ENCODE measurements around the gene UBASH3A.

Gene UBASH3A

DNA sequence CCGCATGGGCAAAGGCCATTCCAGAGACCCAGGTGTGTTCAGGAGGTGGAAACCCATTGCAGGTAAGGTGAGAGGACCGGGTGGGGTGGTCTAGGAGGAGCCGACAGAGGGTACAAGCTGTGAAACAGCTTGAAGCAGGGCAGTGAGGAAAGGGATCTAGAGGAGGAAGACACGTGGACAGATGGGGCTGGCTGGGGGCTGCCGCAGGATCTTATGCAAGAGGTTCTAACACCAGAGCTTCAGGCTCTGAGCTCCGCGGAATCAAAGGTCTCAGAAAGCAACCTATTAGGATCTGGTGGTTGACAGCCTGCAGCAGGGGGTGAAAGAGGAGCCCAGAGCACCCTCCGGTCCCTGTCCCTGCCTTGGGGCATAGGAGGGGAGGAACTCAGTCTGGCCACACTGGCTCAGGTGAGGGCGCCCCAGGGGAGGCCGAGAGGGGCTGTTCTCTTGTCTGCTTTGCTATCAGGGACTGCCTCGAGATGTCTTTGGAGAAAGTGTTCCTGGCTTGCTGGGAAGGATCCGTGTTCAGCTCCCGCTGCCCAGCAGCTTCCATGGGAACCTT lies 39.3 kb upstream of the UBASH3A start:
- Histone ChIP-seq H3K27ac (ENCODE audit: low read length) (no peak overlapping the region), H3K9ac (ENCODE audit: low read depth, low read length) (no peak overlapping the region), H3K4me1 (ENCODE audit: insufficient read depth, low read length) (no peaks in the 10 kb centered on the region), H3K4me3 (ENCODE audit: low read length) (no peak overlapping the region), H3K9me3 (ENCODE audit: insufficient read depth, low read depth, low read length) (peaks cover 7% of the 10 kb centered on the region), H3K27me3 (ENCODE audit: insufficient read depth, low read length) (no peaks in the 10 kb centered on the region), H3K36me3 (ENCODE audit: insufficient read depth, low read depth, low read length) (no peaks in the 10 kb centered on the region)

DNA sequence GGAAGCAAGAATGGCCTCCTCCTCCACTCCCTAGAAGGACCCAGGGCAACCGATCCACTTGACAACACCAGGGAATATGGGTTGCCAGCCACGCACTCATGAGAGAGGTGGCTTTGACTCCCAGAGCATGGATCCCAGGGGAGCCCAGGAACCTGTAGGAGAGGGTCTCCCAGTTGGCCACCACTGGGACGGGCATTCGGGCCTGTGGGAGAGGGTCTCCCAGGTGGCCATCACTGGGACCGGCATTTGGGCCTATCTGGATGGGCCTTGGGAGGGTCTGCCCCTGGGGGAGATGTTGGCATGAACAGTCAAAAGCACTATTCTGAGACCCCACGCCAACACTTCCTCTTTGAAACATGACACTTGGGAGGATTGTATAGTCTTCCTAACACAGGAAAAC lies 37.9 kb upstream of the UBASH3A start:
- H3K9ac ChIP-seq (ENCODE audit: low read depth, low read length) = no peak overlapping the region
- no peaks in the 10 kb centered on the region for H3K4me1 ChIP-seq (ENCODE audit: insufficient read depth, low read length)
- no peak overlapping the region for H3K4me3 ChIP-seq (ENCODE audit: low read length)
- H3K36me3 ChIP-seq (ENCODE audit: insufficient read depth, low read depth, low read length) = no peaks in the 10 kb centered on the region
- no peaks in the 10 kb centered on the region for H3K27me3 ChIP-seq (ENCODE audit: insufficient read depth, low read length)
- H3K27ac ChIP-seq (ENCODE audit: low read length) = no peak overlapping the region
- no peaks in the 10 kb centered on the region for H3K9me3 ChIP-seq (ENCODE audit: insufficient read depth, low read depth, low read length)

DNA sequence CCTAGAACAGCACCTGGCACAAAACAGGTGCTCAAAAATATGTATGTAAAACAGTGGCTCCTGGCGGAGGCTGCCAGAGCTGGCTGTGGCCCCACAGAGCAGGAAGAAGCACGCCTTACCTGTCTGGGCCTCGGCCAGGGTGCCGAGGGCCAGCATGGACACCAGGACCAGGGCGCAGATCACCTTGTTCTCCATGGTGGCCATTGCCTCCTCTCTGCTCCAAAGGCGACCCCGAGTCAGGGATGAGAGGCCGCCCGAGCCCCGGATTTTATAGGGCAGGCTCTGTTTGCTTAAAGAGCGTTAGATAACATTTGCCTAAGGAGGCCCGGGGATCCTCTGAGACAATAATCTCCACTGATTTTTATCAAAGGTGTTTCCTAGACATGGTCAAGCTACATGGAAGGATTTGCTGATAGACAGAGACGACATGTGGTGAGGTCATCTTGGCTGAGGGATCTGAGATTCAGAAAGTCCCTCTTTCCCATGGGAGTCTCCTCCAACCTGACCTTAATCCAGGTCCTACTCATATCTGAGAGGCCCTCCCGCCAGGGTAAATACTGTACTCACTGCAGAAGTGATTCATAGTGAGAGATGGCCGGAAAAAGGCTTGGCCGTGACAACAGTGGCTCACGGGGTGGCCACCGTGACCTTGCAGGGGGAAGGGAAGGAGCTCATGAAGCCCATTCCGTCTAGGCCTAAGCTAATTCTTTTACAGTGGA lies 37.3 kb upstream of the UBASH3A start, which contains the start of gene TFF1:
Gene TFF1 (minus strand): TSS at position 244 of the 719 bp plus-strand sequence. CDS start 40 bp downstream, at position 204.
- Histone ChIP-seq H3K4me3 (ENCODE audit: low read length) (no peak within 1 kb of the TSS), H3K9ac (ENCODE audit: low read depth, low read length) (no peak within 1 kb of the TSS), H3K4me1 (ENCODE audit: insufficient read depth, low read length) (no peaks in the 10 kb centered on the region), H3K9me3 (ENCODE audit: insufficient read depth, low read depth, low read length) (no peaks in the 10 kb centered on the region), H3K27ac (ENCODE audit: low read length) (no peak within 1 kb of the TSS), H3K27me3 (ENCODE audit: insufficient read depth, low read length) (no peaks in the 10 kb centered on the region), H3K36me3 (ENCODE audit: insufficient read depth, low read depth, low read length) (no peaks in the 10 kb centered on the region)

DNA sequence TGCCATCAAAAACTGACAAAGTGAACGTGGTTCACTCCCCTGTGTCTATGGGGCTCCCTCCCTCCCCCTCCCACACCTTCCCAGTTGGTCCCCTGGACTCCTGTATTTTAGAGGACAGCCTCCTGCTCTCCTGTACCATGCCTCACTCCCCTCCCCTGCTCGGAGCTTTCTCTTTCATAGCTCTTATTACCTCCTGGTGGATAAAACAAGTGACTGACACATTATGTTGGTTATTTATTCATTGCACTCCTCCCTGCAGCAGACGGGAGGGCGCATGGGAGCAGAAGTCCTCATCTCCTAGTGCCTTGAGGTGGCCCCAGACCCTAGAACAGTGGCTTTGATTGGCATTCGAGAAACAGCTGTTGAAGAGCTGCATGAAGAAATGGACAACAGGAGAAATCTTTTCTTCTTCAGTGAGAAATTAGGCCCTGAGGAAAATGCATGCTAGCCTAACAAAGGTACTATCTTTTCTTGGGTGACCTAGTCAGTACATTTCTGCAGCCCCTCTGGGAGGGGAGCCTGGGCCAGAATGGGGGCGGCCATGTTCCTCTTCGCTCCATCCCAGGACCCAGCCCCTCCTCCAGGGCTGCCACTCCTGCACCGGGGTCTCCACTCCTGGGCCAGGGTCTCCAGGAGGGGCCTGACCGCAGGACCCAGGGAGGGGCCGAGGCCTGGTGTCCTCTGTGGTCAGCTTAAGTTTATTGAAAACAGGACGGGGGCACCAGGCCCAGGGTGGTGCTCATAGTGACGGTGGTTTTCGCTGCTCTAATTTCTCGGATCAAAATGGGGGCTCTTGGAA lies 36.1 kb upstream of the UBASH3A start:
- no peak overlapping the region for H3K4me3 ChIP-seq (ENCODE audit: low read length)
- no peaks in the 10 kb centered on the region for H3K36me3 ChIP-seq (ENCODE audit: insufficient read depth, low read depth, low read length)

DNA sequence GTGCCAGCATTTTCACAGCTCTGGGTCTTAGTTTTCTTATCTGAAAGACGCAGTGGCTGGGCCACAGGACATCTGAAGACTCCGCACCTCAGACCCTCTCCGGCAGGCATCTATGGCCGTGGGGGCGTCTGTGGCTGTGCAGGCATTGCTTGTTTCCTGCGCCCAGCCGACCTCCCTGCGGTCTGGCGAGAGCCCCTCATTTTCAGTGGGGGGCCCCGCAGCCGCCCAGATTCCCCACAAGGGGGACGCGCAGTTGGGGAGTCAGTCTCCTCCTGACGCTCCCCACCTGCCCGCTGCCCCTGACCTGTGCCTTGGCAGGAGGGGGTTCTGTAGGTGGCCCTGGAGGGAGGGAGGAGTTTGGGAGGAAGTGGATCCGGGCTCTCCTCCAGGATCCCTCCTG lies 33.9 kb upstream of the UBASH3A start:
- Histone ChIP-seq H3K36me3 (ENCODE audit: insufficient read depth, low read depth, low read length) (no peaks in the 10 kb centered on the region), H3K27ac (ENCODE audit: low read length) (no peak overlapping the region), H3K9me3 (ENCODE audit: insufficient read depth, low read depth, low read length) (no peaks in the 10 kb centered on the region), H3K9ac (ENCODE audit: low read depth, low read length) (no peak overlapping the region), H3K4me1 (ENCODE audit: insufficient read depth, low read length) (no peaks in the 10 kb centered on the region), H3K4me3 (ENCODE audit: low read length) (no peak overlapping the region), H3K27me3 (ENCODE audit: insufficient read depth, low read length) (peaks cover 19% of the 10 kb centered on the region)

More for the DNA sequence above, 36.1 kb upstream of the UBASH3A start:
- Histone ChIP-seq H3K27me3 (ENCODE audit: insufficient read depth, low read length) (no peaks in the 10 kb centered on the region), H3K9ac (ENCODE audit: low read depth, low read length) (no peak overlapping the region), H3K4me1 (ENCODE audit: insufficient read depth, low read length) (no peaks in the 10 kb centered on the region), H3K27ac (ENCODE audit: low read length) (no peak overlapping the region), H3K9me3 (ENCODE audit: insufficient read depth, low read depth, low read length) (no peaks in the 10 kb centered on the region)

DNA sequence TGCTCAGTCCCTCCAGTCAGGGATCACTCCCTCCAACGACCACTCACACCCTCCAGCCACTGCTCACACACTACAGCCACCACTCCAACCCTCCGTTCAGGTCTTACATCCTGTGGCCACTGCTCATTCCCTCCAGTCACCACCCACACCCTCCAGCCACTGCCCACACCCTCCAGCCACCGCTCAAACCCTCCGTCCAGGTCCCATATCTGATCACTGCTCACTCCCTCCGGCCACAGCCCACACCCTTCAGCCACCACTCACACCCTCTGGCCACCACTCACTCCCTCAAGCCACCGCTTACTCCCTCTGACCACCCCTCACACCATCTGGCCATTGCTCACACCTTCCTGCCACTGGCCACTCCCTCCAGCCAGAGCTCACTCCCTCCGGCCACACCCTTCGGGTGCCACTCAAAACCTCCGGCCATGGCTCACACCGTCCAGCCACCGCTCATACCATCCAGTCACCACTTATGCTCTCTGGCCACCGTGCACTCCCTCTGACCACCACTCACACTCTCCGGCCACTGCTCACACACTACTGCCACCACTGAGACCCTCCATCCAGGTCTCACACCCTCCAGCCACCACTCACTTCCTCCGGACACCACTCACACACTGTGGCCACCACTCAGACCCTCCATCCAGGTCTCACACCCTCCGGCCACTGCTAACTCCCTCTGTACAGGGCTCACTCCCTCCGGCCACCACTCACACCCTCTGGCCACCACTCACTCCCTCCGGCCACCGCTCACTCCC lies 32.6 kb upstream of the UBASH3A start:
- Histone ChIP-seq H3K4me1 (ENCODE audit: insufficient read depth, low read length) (no peaks in the 10 kb centered on the region), H3K27ac (ENCODE audit: low read length) (no peak overlapping the region), H3K27me3 (ENCODE audit: insufficient read depth, low read length) (peaks cover 25% of the 10 kb centered on the region), H3K9me3 (ENCODE audit: insufficient read depth, low read depth, low read length) (no peaks in the 10 kb centered on the region), H3K4me3 (ENCODE audit: low read length) (no peak overlapping the region), H3K9ac (ENCODE audit: low read depth, low read length) (no peak overlapping the region), H3K36me3 (ENCODE audit: insufficient read depth, low read depth, low read length) (no peaks in the 10 kb centered on the region)

DNA sequence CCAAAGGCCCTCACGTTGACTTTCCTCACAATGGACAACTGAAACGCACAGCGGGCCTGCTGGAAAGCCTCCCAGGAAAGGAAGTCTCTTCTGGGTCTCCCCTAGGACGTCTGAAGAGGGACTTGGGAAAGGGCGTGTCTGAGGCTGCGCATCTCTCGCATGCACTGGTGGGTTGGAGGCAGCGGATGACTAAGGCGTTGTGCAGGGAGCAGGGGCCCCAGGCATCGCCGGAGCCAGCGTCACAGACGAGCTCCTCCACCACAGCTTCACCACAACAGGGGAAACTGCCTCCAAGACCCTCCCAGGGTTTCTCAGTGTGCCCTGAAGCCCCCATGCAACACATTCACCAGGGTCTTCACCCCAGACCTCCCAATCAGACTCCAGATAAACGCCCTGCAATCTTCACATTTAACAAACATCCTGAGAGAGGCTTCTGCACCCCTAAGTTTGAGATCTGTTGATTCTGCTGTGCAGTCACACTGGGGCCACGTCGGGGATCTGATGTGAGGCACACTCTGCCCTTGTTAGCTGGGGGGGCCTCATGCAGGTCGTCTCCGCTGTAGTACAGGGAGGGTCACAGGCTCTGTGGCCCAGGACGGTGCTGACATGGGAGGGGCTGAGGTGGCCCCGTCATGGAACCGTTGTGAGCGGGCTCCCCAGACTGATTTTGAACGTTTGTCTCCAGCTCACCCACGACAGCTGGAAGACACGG lies 30.4 kb upstream of the UBASH3A start:
- Histone ChIP-seq H3K27me3 (ENCODE audit: insufficient read depth, low read length) (peaks cover 25% of the 10 kb centered on the region), H3K4me3 (ENCODE audit: low read length) (no peak overlapping the region), H3K4me1 (ENCODE audit: insufficient read depth, low read length) (no peaks in the 10 kb centered on the region), H3K27ac (ENCODE audit: low read length) (no peak overlapping the region), H3K9me3 (ENCODE audit: insufficient read depth, low read depth, low read length) (no peaks in the 10 kb centered on the region), H3K36me3 (ENCODE audit: insufficient read depth, low read depth, low read length) (no peaks in the 10 kb centered on the region), H3K9ac (ENCODE audit: low read depth, low read length) (no peak overlapping the region)

DNA sequence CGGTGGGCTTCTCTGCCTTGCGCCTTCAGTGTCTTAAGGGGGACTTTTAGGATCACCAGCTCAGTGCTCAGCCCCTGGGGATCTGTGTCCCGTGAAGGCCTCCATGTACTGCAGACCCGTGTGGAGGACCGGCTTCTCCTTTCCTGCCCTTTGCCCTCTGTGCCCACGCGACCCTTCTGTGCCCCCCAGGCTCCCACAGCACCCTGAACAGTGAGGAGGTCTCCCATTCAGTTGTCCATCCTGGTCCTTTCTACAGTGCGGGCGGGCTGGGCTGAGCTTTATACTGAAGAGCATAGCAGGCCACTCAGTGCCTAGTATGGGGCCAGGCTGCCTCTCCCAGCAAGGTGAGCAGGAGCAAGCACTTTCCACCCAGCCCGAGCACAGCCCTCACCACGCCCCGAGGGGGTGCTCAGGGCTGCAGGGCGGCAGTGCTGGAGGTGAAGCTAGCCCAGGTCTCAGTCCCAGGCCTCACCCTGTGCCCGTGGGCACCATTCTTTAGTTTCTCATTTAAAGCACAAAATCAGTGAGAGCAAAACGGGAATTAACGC lies 29.7 kb upstream of the UBASH3A start:
- H3K27me3 ChIP-seq (ENCODE audit: insufficient read depth, low read length) = peaks cover 25% of the 10 kb centered on the region
- H3K4me1 ChIP-seq (ENCODE audit: insufficient read depth, low read length) = no peaks in the 10 kb centered on the region
- no peaks in the 10 kb centered on the region for H3K9me3 ChIP-seq (ENCODE audit: insufficient read depth, low read depth, low read length)
- H3K4me3 ChIP-seq (ENCODE audit: low read length) = no peak overlapping the region
- H3K36me3 ChIP-seq (ENCODE audit: insufficient read depth, low read depth, low read length) = no peaks in the 10 kb centered on the region
- no peak overlapping the region for H3K9ac ChIP-seq (ENCODE audit: low read depth, low read length)
- H3K27ac ChIP-seq (ENCODE audit: low read length) = no peak overlapping the region

DNA sequence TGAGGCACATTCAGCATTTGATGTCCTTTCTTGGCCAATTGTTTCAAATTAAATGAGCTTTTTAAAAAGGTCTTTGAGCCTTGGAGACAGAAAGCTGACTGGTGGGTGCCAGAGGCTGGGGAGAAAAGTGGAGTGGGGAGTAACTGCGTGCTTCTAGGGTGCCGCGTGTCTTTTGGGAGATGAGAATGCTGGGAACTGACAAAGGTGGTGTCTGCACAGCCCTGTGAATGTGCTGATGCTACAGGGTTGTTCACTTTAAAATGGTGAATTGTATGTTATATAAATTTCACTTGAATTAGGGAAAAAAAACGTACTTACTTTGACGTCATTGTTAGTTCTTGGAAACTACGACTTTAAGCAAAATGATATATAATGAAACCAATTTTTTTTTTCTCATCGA lies 29.2 kb upstream of the UBASH3A start:
- no peaks in the 10 kb centered on the region for H3K36me3 ChIP-seq (ENCODE audit: insufficient read depth, low read depth, low read length)
- no peak overlapping the region for H3K4me3 ChIP-seq (ENCODE audit: low read length)
- peaks cover 25% of the 10 kb centered on the region for H3K27me3 ChIP-seq (ENCODE audit: insufficient read depth, low read length)
- H3K9ac ChIP-seq (ENCODE audit: low read depth, low read length) = no peak overlapping the region
- no peaks in the 10 kb centered on the region for H3K9me3 ChIP-seq (ENCODE audit: insufficient read depth, low read depth, low read length)
- H3K4me1 ChIP-seq (ENCODE audit: insufficient read depth, low read length) = no peaks in the 10 kb centered on the region
- no peak overlapping the region for H3K27ac ChIP-seq (ENCODE audit: low read length)

DNA sequence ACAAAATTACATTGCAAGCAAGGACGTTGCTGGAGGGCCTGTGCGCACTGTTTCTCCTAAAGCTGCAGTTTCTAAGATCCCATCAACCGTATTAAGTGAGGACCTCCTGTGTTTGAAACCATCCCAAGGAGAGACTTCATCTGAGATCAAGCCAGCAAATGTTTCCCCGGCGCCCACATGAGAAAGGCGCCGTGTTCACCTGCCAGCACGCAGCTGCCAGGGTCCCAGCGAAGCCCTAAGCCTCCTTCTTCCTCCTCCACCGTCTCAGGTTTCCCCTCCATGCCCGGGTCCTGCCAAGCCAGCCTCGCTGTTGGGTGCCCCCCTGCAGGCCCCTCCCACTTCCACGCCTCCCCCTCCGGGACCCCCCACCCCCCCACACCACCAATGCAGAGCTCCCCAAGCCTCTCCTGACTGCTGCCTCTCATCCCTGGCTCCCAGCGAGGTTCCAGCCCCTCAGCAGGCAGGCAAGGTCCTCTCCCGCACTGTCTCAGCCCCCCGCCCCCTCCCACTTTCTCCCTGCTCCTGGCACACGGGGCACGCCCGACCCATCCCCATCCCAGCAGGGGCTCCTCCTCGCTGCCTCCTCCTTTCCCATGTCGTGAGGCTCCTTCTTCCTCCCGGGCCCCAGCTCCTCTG lies 28.7 kb upstream of the UBASH3A start:
- H3K9me3 ChIP-seq (ENCODE audit: insufficient read depth, low read depth, low read length) = no peaks in the 10 kb centered on the region
- H3K9ac ChIP-seq (ENCODE audit: low read depth, low read length) = no peak overlapping the region
- H3K27ac ChIP-seq (ENCODE audit: low read length) = no peak overlapping the region
- no peak overlapping the region for H3K4me3 ChIP-seq (ENCODE audit: low read length)
- no peaks in the 10 kb centered on the region for H3K36me3 ChIP-seq (ENCODE audit: insufficient read depth, low read depth, low read length)
- H3K4me1 ChIP-seq (ENCODE audit: insufficient read depth, low read length) = no peaks in the 10 kb centered on the region
- H3K27me3 ChIP-seq (ENCODE audit: insufficient read depth, low read length) = peaks cover 25% of the 10 kb centered on the region

Measured in iPS-20b (cell line).